Esophagus squamous epithelium (tissue), 5 donors: ENCODE measurements around the gene HSPA12A. TPM values are rescaled to one million over a fixed set of nuclear protein-coding genes. Genes with fewer than 3 reads are reported as not detected.

Experiments
- DNase-seq: peaks from one replicate; lab custom pipeline; 2025; lab: John Stamatoyannopoulos, UW
- H3K27ac ChIP-seq, 4 donors: fragments of 200-600 bp; sonication (generic); one replicate each; pipeline ENCODE4 v1.5.1; 2016 to 2019; ENCODE audit warnings: mild to moderate bottlenecking in 1 of 4
- H3K27me3 ChIP-seq, 4 donors: fragments of 200-600 bp; sonication (generic); 1 replicate in 3 of 4; 2 replicates in 1 of 4; pipeline versions ENCODE4 v1.5.1 to v1.6.0; 2017 to 2021; ENCODE audit warnings: antibody characterized with exemption in 1 of 4
- H3K36me3 ChIP-seq, 3 donors: fragments of 200-600 bp; sonication (generic); one replicate each; pipeline ENCODE4 v1.5.1; 2016 to 2019
- H3K4me1 ChIP-seq, 3 donors: fragments of 200-600 bp; sonication (generic); one replicate each; pipeline ENCODE4 v1.5.1; 2017 to 2019
- H3K4me3 ChIP-seq, 4 donors: fragments of 200-600 bp; sonication (generic); 1 replicate in 3 of 4; 2 replicates in 1 of 4; pipeline ENCODE4 v1.5.1; 2016 to 2019; ENCODE audit warnings: mild to moderate bottlenecking in 2 of 4, moderate library complexity in 1 of 4
- H3K9me3 ChIP-seq, 3 donors: fragments of 200-600 bp; sonication (generic); one replicate each; pipeline ENCODE4 v1.5.1; 2016 to 2019
- POLR2A ChIP-seq, 4 donors: fragments of 450-650 bp; IDR thresholded peaks; one replicate each; pipeline ENCODE4 v1.6.1; 2017; ENCODE audit warnings: antibody characterized with exemption in 4 of 4, mild to moderate bottlenecking in 4 of 4, moderate library complexity in 3 of 4
- WGBS, 2 donors: methylation state at CpG; one replicate each; pipeline ENCODE4 v1.1.5; 2018; 5-methylcytosine and 5-hydroxymethylcytosine counted together
- intact Hi-C: fragments of 100-400 bp; cut with DNase I; formaldehyde crosslinking; loops from one replicate; pipeline ENCODE4 v1.15.0; 2022
- total RNA-seq, 4 donors: library from RNA; depleted of rRNA; stranded (reverse); fragments of >200 nt; gene quantifications; one replicate each; pipeline ENCODE4 v1.1.0, GENCODE V29; 2016
- TF ChIP-seq, protein P1 (sequence below), 6 experiments: fragments of 450-650 bp in 4 of 6; fragments of 200-600 bp in 2 of 6; sonication (generic) in 2 of 6; IDR thresholded peaks; one replicate each; pipeline ENCODE4 v1.5.1; 2016 to 2019; ENCODE audit warnings: antibody characterized with exemption in 6 of 6, mild to moderate bottlenecking in 4 of 6, moderate library complexity in 4 of 6
- donor health status: DM: yes; HTN: yes; CAD: no.

The HSPA12A gene
- total RNA-seq, 4 donors from 2014 or later: 1.9 to 5.9 (median 2.3) TPM

DNA sequence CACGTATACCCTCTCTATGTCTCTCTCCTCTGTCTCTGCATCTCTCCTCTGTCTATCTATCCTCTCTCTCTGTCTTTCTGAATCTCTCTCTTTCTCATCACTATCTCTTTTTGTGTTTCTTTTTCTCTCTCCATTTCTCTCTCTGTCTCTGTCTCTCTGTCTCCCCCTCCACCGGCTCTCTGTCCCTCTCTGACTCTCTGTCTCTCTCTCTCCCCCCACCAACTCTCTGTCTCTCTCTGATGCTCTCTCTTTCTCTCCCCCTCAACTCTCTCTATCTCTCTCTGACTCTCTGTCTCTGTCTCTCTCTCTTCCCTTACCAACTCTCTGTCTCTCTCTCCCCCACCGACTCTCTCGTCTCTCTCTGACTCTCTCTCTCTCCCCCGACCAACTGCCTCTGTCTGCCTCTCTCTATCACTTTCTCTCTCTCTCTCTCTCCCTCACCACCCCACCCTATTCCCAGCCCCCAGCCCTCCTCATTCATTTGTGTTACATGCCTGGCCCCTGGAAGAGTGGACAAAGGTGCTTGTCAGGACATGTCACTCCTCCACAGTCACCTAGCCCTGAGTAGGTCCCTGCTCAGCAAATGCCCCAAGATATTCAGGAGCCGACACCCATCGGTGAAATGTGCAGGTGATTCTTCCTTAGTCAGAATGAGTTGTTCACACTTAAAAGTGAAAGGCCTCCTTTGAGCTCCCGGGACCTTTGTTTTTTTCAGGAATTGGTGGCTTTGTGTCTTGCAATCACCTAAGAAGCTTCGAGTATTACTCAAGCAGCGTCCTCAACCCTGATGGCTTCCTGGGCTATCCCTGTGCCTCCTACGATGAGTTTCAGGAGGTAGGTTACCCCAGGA is 108.0 kb downstream of the HSPA12A start:
- H3K36me3 ChIP-seq: no peaks in the 10 kb centered on the region
- H3K4me3 ChIP-seq: no peak overlapping the region
- WGBS, 2 donors: 49 to 65% methylated on average over 7 to 11 of the region's 11 CpGs
- H3K4me1 ChIP-seq: no peaks in the 10 kb centered on the region
- intact Hi-C loops: no loop called here
- no peak for DNase-seq
- no peak overlapping the region for H3K27ac ChIP-seq
- H3K27me3 ChIP-seq: peaks cover 0 to 11% (median 0%) of the 10 kb centered on the region in 4 donors
- no peaks in the 10 kb centered on the region for H3K9me3 ChIP-seq
- TF ChIP-seq, protein P1, sequence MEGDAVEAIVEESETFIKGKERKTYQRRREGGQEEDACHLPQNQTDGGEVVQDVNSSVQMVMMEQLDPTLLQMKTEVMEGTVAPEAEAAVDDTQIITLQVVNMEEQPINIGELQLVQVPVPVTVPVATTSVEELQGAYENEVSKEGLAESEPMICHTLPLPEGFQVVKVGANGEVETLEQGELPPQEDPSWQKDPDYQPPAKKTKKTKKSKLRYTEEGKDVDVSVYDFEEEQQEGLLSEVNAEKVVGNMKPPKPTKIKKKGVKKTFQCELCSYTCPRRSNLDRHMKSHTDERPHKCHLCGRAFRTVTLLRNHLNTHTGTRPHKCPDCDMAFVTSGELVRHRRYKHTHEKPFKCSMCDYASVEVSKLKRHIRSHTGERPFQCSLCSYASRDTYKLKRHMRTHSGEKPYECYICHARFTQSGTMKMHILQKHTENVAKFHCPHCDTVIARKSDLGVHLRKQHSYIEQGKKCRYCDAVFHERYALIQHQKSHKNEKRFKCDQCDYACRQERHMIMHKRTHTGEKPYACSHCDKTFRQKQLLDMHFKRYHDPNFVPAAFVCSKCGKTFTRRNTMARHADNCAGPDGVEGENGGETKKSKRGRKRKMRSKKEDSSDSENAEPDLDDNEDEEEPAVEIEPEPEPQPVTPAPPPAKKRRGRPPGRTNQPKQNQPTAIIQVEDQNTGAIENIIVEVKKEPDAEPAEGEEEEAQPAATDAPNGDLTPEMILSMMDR (IDR thresholded peaks at IDR 0.05): no peak
- no peak for TF ChIP-seq POLR2A (IDR thresholded peaks at IDR 0.05)

DNA sequence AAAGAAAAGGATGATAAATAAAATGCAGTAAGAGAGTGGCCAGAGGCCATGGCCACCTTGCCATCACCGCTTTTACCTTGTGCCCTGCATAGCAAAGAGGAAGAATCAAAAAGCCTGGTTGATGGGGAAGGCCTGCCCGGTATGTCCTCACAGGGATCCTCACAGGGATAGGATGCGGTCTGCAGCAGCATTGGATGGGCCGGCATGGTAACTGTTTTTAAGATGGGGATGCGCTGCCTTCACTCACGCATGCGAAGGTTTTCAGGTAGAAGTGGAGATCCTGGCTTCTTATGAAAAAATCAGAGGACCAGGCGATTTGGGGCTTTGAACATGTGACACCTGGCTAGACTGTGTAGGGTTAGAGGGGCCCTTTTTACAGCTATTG is 109.2 kb downstream of the HSPA12A start:
- H3K9me3 ChIP-seq: no peaks in the 10 kb centered on the region
- no peak overlapping the region for H3K27ac ChIP-seq
- WGBS, 2 donors: 93% methylated on average over 8 of the region's 8 CpGs
- no peaks in the 10 kb centered on the region for H3K4me1 ChIP-seq
- intact Hi-C loops: no loop called here
- DNase-seq: no peak
- no peak for TF ChIP-seq POLR2A (IDR thresholded peaks at IDR 0.05)
- TF ChIP-seq, protein P1 (IDR thresholded peaks at IDR 0.05): no peak
- no peaks in the 10 kb centered on the region for H3K36me3 ChIP-seq
- H3K27me3 ChIP-seq: peaks cover 0 to 11% (median 0%) of the 10 kb centered on the region in 4 donors
- no peak overlapping the region for H3K4me3 ChIP-seq

DNA sequence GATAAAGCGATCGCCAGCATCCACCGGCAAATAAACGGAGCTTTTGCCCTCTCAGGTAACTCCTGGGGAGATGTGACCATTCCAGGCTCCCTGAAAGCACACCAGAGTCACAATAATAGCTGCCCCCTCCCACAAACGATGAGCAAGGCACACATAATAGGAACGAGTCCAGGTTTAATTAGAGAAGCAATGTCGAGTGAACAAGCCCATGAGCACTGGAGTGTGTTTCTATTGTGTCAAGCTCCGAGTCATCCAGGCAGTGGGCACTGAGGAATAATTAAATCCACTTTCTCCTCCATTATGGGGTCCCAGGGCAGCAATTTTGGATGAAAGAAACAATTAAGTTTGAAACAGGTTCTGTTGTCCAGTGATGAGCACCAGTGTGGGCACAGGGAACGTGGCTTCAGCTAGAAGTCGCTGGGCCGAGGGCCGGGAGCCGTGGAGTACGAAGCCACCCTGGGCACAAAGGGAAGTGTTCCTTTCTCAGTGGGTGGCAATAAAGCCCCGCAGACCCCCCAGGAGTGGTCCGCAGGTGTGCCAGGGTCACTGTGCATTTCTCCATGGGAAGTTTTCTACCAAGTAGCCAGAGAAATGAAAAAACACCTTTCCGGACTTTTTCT is 109.7 kb downstream of the HSPA12A start:
- 78 to 80% methylated on average over 15 to 17 of the region's 17 CpGs for WGBS, 2 donors
- intact Hi-C loops: no loop called here
- Histone ChIP-seq H3K27me3 (peaks cover 0 to 15% (median 0%) of the 10 kb centered on the region in 4 donors), H3K36me3 (no peaks in the 10 kb centered on the region), H3K27ac (no peak overlapping the region), H3K9me3 (no peaks in the 10 kb centered on the region), H3K4me3 (no peak overlapping the region), H3K4me1 (peaks cover 0 to 1% (median 0%) of the 10 kb centered on the region in 3 donors)
- no peak for DNase-seq
- no peak for TF ChIP-seq POLR2A (IDR thresholded peaks at IDR 0.05)
- TF ChIP-seq, protein P1 (IDR thresholded peaks at IDR 0.05): no peak

DNA sequence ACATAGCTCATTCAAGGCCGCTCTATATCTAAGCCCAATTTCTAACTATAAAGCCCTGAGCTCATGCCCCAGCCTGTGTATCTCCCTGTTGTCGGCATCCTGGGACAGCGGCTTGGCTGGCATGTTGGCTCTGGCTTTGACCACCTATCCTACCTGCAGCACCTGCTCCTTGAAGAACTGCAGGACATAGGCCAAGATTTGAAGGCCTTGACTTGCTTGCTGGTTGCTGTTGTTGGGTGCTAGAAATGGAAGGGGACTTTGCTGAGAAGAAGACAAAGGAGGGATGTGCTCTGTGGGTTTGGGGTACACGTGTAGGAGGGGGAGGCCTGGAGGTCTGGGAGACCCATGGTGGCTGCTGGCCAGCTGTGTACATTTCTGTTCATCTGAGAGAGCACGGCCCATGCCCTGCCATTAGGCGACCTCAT is 110.5 kb downstream of the HSPA12A start:
- Histone ChIP-seq H3K4me1 (peaks cover 0 to 9% (median 3%) of the 10 kb centered on the region in 3 donors), H3K27ac (no peak overlapping the region), H3K9me3 (no peaks in the 10 kb centered on the region), H3K36me3 (no peaks in the 10 kb centered on the region), H3K4me3 (no peak overlapping the region), H3K27me3 (peaks cover 0 to 23% (median under 1%) of the 10 kb centered on the region in 4 donors)
- TF ChIP-seq POLR2A (IDR thresholded peaks at IDR 0.05): no peak
- TF ChIP-seq, protein P1 (IDR thresholded peaks at IDR 0.05): no peak
- no peak for DNase-seq
- WGBS, 2 donors: 75% methylated on average over 5 to 6 of the region's 6 CpGs
- intact Hi-C loops: no loop called here

DNA sequence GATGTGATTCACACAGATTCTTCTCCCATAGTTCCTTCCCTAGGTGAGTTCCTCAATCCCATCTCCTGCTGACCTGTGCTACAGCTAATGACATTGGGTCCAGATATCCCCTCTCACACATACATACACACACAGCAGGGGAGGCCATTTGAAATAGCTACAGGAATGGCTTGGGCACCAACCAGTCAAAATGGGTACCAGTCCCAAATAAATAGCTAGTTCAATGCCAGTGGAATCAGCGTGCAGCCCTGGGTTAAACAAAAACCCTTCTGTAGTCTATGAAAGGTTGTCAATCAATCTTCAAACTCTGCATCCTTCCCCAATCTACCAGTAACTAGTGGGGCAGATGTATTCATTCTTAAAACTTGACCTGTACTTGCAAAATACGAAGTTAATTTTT is 112.3 kb downstream of the HSPA12A start:
- intact Hi-C loops: no loop called here
- H3K36me3 ChIP-seq: no peaks in the 10 kb centered on the region
- 69 to 87% methylated on average over 2 of the region's 2 CpGs for WGBS, 2 donors

More for the DNA sequence above, 112.3 kb downstream of the HSPA12A start:
- no peak overlapping the region for H3K4me3 ChIP-seq
- H3K27me3 ChIP-seq: peaks cover 0 to 33% (median 2%) of the 10 kb centered on the region in 4 donors
- peaks cover 0 to 10% (median 3%) of the 10 kb centered on the region in 3 donors for H3K4me1 ChIP-seq
- DNase-seq: no peak
- H3K27ac ChIP-seq: no peak overlapping the region
- TF ChIP-seq, protein P1 (IDR thresholded peaks at IDR 0.05): no peak
- TF ChIP-seq POLR2A (IDR thresholded peaks at IDR 0.05): no peak
- H3K9me3 ChIP-seq: no peaks in the 10 kb centered on the region
